Measurements from ENCODE around the gene PIP4K2B. TPM values are rescaled to one million over a fixed set of nuclear protein-coding genes. Genes with fewer than 3 reads are reported as not detected.

The PIP4K2B gene
- total and polyA plus RNA-seq, 2 experiments from 2014 or later = 12.8 to 65.8 TPM

- H3K9me3 ChIP-seq (ENCODE audit: low read depth) = no peaks in the 10 kb centered on the region
- H3K4me1 ChIP-seq (ENCODE audit: insufficient read depth) = peaks cover 15% of the 10 kb centered on the region
- in situ Hi-C loops (cut with MboI) = no loop called here
These were observed 60.1 kb downstream of the PIP4K2B start for GRCh38 chr17:38739305-38739704.

GRCh38 chr17:38738686-38739085 lies 60.7 kb downstream of the PIP4K2B start:
- H3K36me3 ChIP-seq (ENCODE audit: low read depth) = peaks cover 9% of the 10 kb centered on the region; the same call in 1 of the 2 replicates

More at GRCh38 chr17:38739305-38739704, 60.1 kb downstream of the PIP4K2B start:
- no peak overlapping the region for H3K27ac ChIP-seq
- no peak overlapping the region for H3K4me2 ChIP-seq (ENCODE audit: unreplicated experiment)
- no peak overlapping the region for H2AFZ ChIP-seq
- TF ChIP-seq EZH2phosphoT487 (IDR thresholded peaks at IDR 0.05; ENCODE audit: insufficient read depth, low read depth) (no peak), EZH2 (IDR thresholded peaks at IDR 0.05; ENCODE audit: insufficient read depth, poor library complexity, severe bottlenecking) (no peak)
- no peak overlapping the region for H3K9ac ChIP-seq
- peaks cover 60% of the 10 kb centered on the region for H3K79me2 ChIP-seq (ENCODE audit: insufficient read depth)
- DNase-seq = no peak
- H3K9me2 ChIP-seq (ENCODE audit: insufficient read depth) = no peaks in the 10 kb centered on the region
- WGBS, 2 experiments (ENCODE audit: low coverage in 1 of 2, low lambda C conversion rate in 2 of 2, missing lambda C conversion rate in 2 of 2) = 96% methylated on average over 14 of the region's 14 CpGs
- H4K20me1 ChIP-seq (ENCODE audit: insufficient read depth) = no peaks in the 10 kb centered on the region
- H3K4me3 ChIP-seq = no peak overlapping the region
- H3K36me3 ChIP-seq (ENCODE audit: low read depth) = peaks cover 9% of the 10 kb centered on the region; the same call in 1 of the 2 replicates
- peaks cover 24% of the 10 kb centered on the region; the same call in 1 of the 2 replicates for H3F3A ChIP-seq (ENCODE audit: insufficient read depth)
- H3K27me3 ChIP-seq (replicated peaks; ENCODE audit: insufficient read depth) = no peaks in the 10 kb centered on the region

GRCh38 chr17:38738007-38738662 lies 61.2 kb downstream of the PIP4K2B start:
- WGBS, 2 experiments (ENCODE audit: low coverage in 1 of 2, low lambda C conversion rate in 2 of 2, missing lambda C conversion rate in 2 of 2) = 95 to 96% methylated on average over 14 of the region's 14 CpGs
- peaks cover 15% of the 10 kb centered on the region for H3K4me1 ChIP-seq (ENCODE audit: insufficient read depth)
- H3K4me3 ChIP-seq = no peak overlapping the region
- in situ Hi-C loops (cut with MboI) = no loop called here
- no peaks in the 10 kb centered on the region for H3K27me3 ChIP-seq (replicated peaks; ENCODE audit: insufficient read depth)
- H3K9ac ChIP-seq = no peak overlapping the region
- TF ChIP-seq EZH2 (IDR thresholded peaks at IDR 0.05; ENCODE audit: insufficient read depth, poor library complexity, severe bottlenecking) (no peak), EZH2phosphoT487 (IDR thresholded peaks at IDR 0.05; ENCODE audit: insufficient read depth, low read depth) (no peak)
- H3K79me2 ChIP-seq (ENCODE audit: insufficient read depth) = peaks cover 48% of the 10 kb centered on the region
- no peaks in the 10 kb centered on the region for H3K9me2 ChIP-seq (ENCODE audit: insufficient read depth)
- H4K20me1 ChIP-seq (ENCODE audit: insufficient read depth) = no peaks in the 10 kb centered on the region
- H3F3A ChIP-seq (ENCODE audit: insufficient read depth) = peaks cover 29% of the 10 kb centered on the region; the same call in 1 of the 2 replicates
- no peaks in the 10 kb centered on the region for H3K9me3 ChIP-seq (ENCODE audit: low read depth)
- H3K4me2 ChIP-seq (ENCODE audit: unreplicated experiment) = no peak overlapping the region
- H2AFZ ChIP-seq = no peak overlapping the region
- no peak overlapping the region for H3K27ac ChIP-seq
- peaks cover 9% of the 10 kb centered on the region; the same call in 1 of the 2 replicates for H3K36me3 ChIP-seq (ENCODE audit: low read depth)
- no peak for DNase-seq

More at GRCh38 chr17:38738686-38739085, 60.7 kb downstream of the PIP4K2B start:
- in situ Hi-C loops (cut with MboI) = no loop called here
- peaks cover 29% of the 10 kb centered on the region; the same call in 1 of the 2 replicates for H3F3A ChIP-seq (ENCODE audit: insufficient read depth)
- H3K4me2 ChIP-seq (ENCODE audit: unreplicated experiment) = no peak overlapping the region
- peaks cover 15% of the 10 kb centered on the region for H3K4me1 ChIP-seq (ENCODE audit: insufficient read depth)
- no peak overlapping the region for H3K27ac ChIP-seq
- peaks cover 54% of the 10 kb centered on the region for H3K79me2 ChIP-seq (ENCODE audit: insufficient read depth)
- no peaks in the 10 kb centered on the region for H3K9me3 ChIP-seq (ENCODE audit: low read depth)
- no peak for DNase-seq
- TF ChIP-seq EZH2 (IDR thresholded peaks at IDR 0.05; ENCODE audit: insufficient read depth, poor library complexity, severe bottlenecking) (no peak), EZH2phosphoT487 (IDR thresholded peaks at IDR 0.05; ENCODE audit: insufficient read depth, low read depth) (no peak)
- no peaks in the 10 kb centered on the region for H4K20me1 ChIP-seq (ENCODE audit: insufficient read depth)
- no peak overlapping the region for H2AFZ ChIP-seq
- no peak overlapping the region for H3K4me3 ChIP-seq
- no peaks in the 10 kb centered on the region for H3K9me2 ChIP-seq (ENCODE audit: insufficient read depth)
- no peaks in the 10 kb centered on the region for H3K27me3 ChIP-seq (replicated peaks; ENCODE audit: insufficient read depth)
- H3K9ac ChIP-seq = no peak overlapping the region
- WGBS, 2 experiments (ENCODE audit: low coverage in 1 of 2, low lambda C conversion rate in 2 of 2, missing lambda C conversion rate in 2 of 2) = 98% methylated on average over 16 of the region's 16 CpGs

- no peak for TF ChIP-seq EZH2 (IDR thresholded peaks at IDR 0.05; ENCODE audit: insufficient read depth, poor library complexity, severe bottlenecking)
- TF ChIP-seq EZH2phosphoT487 (IDR thresholded peaks at IDR 0.05; ENCODE audit: insufficient read depth, low read depth) = no peak
- in situ Hi-C loops (cut with MboI) = no loop called here
- Histone ChIP-seq H4K20me1 (ENCODE audit: insufficient read depth) (no peaks in the 10 kb centered on the region), H3K9ac (no peak overlapping the region), H3K27ac (no peak overlapping the region), H3F3A (ENCODE audit: insufficient read depth) (peaks cover 21% of the 10 kb centered on the region; the same call in 1 of the 2 replicates), H2AFZ (no peak overlapping the region), H3K4me1 (ENCODE audit: insufficient read depth) (peaks cover 17% of the 10 kb centered on the region; the same call in 1 of the 2 replicates), H3K4me2 (ENCODE audit: unreplicated experiment) (no peak overlapping the region), H3K36me3 (ENCODE audit: low read depth) (peaks cover 9% of the 10 kb centered on the region; the same call in 1 of the 2 replicates), H3K27me3 (replicated peaks; ENCODE audit: insufficient read depth) (no peaks in the 10 kb centered on the region), H3K79me2 (ENCODE audit: insufficient read depth) (peaks cover 30% of the 10 kb centered on the region), H3K9me3 (ENCODE audit: low read depth) (no peaks in the 10 kb centered on the region), H3K9me2 (ENCODE audit: insufficient read depth) (no peaks in the 10 kb centered on the region), H3K4me3 (no peak overlapping the region)
- WGBS, 2 experiments (ENCODE audit: low coverage in 1 of 2, low lambda C conversion rate in 2 of 2, missing lambda C conversion rate in 2 of 2) = 40 to 44% methylated on average over 16 to 23 of the region's 23 CpGs
- DNase-seq = peak; percentile 50
These were observed 64.0 kb downstream of the PIP4K2B start for GRCh38 chr17:38735161-38735997.

All from GM23248 (cell line).